22Rv1 (cell line): ENCODE data around the gene THOC7.

Experiments used
- ZFX ChIP-seq: fragments of 450-650 bp; IDR thresholded peaks from 2 replicates; pipeline ENCODE4 v1.6.1; 2017; ENCODE audit warnings: antibody characterized with exemption, borderline replicate concordance
- TF ChIP-seq, protein P1 (sequence below): fragments of 450-650 bp; IDR thresholded peaks from 2 replicates; pipeline ENCODE4 v1.5.1; 2017; ENCODE audit warnings: mild to moderate bottlenecking

GRCh38 chr3:63824309-63824708 lies 39.3 kb downstream of the THOC7 start:
- TF ChIP-seq, protein P1, sequence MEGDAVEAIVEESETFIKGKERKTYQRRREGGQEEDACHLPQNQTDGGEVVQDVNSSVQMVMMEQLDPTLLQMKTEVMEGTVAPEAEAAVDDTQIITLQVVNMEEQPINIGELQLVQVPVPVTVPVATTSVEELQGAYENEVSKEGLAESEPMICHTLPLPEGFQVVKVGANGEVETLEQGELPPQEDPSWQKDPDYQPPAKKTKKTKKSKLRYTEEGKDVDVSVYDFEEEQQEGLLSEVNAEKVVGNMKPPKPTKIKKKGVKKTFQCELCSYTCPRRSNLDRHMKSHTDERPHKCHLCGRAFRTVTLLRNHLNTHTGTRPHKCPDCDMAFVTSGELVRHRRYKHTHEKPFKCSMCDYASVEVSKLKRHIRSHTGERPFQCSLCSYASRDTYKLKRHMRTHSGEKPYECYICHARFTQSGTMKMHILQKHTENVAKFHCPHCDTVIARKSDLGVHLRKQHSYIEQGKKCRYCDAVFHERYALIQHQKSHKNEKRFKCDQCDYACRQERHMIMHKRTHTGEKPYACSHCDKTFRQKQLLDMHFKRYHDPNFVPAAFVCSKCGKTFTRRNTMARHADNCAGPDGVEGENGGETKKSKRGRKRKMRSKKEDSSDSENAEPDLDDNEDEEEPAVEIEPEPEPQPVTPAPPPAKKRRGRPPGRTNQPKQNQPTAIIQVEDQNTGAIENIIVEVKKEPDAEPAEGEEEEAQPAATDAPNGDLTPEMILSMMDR = no peak
- TF ChIP-seq ZFX = no peak
